Type B pancreatic cell (in vitro differentiated cells): ENCODE measurements around the gene BET1L. TPM values are rescaled to one million over a fixed set of nuclear protein-coding genes. Genes with fewer than 3 reads are reported as not detected.

Experiments used
- DNase-seq: peaks from one replicate; pipeline ENCODE4 v3.0.0; 2021; ENCODE audit warnings: mixed read lengths; ENCODE audit not compliant: unreplicated experiment; ENCODE audit errors: extremely low spot score
- H3K27ac Mint-ChIP-seq: 2 replicates; pipeline ENCODE4 v1.8.0; 2021; ENCODE audit warnings: mild to moderate bottlenecking, mixed read lengths
- H3K27me3 Mint-ChIP-seq: 2 replicates; pipeline ENCODE4 v1.8.0; 2021; ENCODE audit warnings: mixed read lengths
- H3K36me3 Mint-ChIP-seq: 2 replicates; pipeline ENCODE4 v1.8.0; 2021; ENCODE audit warnings: mixed read lengths
- H3K4me1 Mint-ChIP-seq: one replicate; pipeline ENCODE4 v1.8.0; 2021; ENCODE audit warnings: mixed read lengths; ENCODE audit not compliant: unreplicated experiment
- H3K4me3 Mint-ChIP-seq: 2 replicates; pipeline ENCODE4 v1.8.0; 2021; ENCODE audit warnings: mild to moderate bottlenecking, mixed read lengths
- H3K9me3 Mint-ChIP-seq: 2 replicates; pipeline ENCODE4 v1.8.0; 2021; ENCODE audit warnings: mixed read lengths
- CTCF ChIP-seq: fragments of 200-600 bp; sonication (generic); conservative IDR thresholded peaks from 2 replicates; pipeline ENCODE4 v1.5.0; 2021; ENCODE audit warnings: antibody characterized with exemption, mild to moderate bottlenecking
- total RNA-seq: library from RNA; stranded (reverse); gene quantifications from 2 replicates; pipeline ENCODE4 v1.2.1, GENCODE V29; 2021; ENCODE audit warnings: low replicate concordance

Gene BET1L
- total RNA-seq, 1 donor from 2014 or later, result 48.4 TPM

- TF ChIP-seq CTCF, result no peak
- Mint-ChIP-seq H3K9me3 (no peaks in the 10 kb centered on the region), H3K27me3 (no peaks in the 10 kb centered on the region), H3K36me3 (peaks cover 4% of the 10 kb centered on the region), H3K4me1 (peaks cover 16% of the 10 kb centered on the region), H3K27ac (peak overlapping the region; percentile 100), H3K4me3 (peak overlapping the region; percentile 98)
- peak; percentile 80 for DNase-seq
Measured at GRCh38 chr11:208181-208916, 1.1 kb upstream of the BET1L start.

- Mint-ChIP-seq H3K27me3 (no peaks in the 10 kb centered on the region), H3K4me1 (peaks cover 16% of the 10 kb centered on the region), H3K36me3 (no peaks in the 10 kb centered on the region), H3K9me3 (no peaks in the 10 kb centered on the region), H3K4me3 (peak overlapping the region; percentile 98), H3K27ac (peak overlapping the region; percentile 100)
- TF ChIP-seq CTCF, result no peak
- no peak for DNase-seq
Measured at GRCh38 chr11:207863-208180, 623 bp upstream of the BET1L start.

- Mint-ChIP-seq H3K4me1 (peaks cover 16% of the 10 kb centered on the region), H3K4me3 (peak overlapping the region; percentile 98), H3K9me3 (no peaks in the 10 kb centered on the region), H3K27ac (peak overlapping the region; percentile 100), H3K27me3 (no peaks in the 10 kb centered on the region), H3K36me3 (peaks cover 5% of the 10 kb centered on the region)
- DNase-seq, result peak; percentile 68
- no peak for TF ChIP-seq CTCF
Measured at GRCh38 chr11:206526-207207, 532 bp downstream of the BET1L start.

- Mint-ChIP-seq H3K27ac (peak overlapping the region; percentile 100), H3K36me3 (peaks cover 5% of the 10 kb centered on the region)
Measured at GRCh38 chr11:206002-206384, 1.2 kb downstream of the BET1L start.

More at GRCh38 chr11:206002-206384, 1.2 kb downstream of the BET1L start:
- Mint-ChIP-seq H3K4me3 (peak overlapping the region; percentile 98), H3K4me1 (peaks cover 16% of the 10 kb centered on the region), H3K9me3 (no peaks in the 10 kb centered on the region), H3K27me3 (no peaks in the 10 kb centered on the region)
- TF ChIP-seq CTCF, result no peak
- DNase-seq, result peak; percentile 50
